NCI-H1417 (cell line): ENCODE results near the gene LAMP2.
A peak's percentile ranks its signal among the peaks of the same experiment; 100 is the strongest.
"Not testable (repeated sequence)": the region's sequence is repeated elsewhere in the genome, so short reads cannot be mapped to it uniquely, and the experiment has no call there.

ENCODE experiments used
- DNase-seq, 3 experiments: peaks; one replicate each; lab custom pipeline; 2025; lab: John Stamatoyannopoulos, UW

Gene LAMP2

DNA sequence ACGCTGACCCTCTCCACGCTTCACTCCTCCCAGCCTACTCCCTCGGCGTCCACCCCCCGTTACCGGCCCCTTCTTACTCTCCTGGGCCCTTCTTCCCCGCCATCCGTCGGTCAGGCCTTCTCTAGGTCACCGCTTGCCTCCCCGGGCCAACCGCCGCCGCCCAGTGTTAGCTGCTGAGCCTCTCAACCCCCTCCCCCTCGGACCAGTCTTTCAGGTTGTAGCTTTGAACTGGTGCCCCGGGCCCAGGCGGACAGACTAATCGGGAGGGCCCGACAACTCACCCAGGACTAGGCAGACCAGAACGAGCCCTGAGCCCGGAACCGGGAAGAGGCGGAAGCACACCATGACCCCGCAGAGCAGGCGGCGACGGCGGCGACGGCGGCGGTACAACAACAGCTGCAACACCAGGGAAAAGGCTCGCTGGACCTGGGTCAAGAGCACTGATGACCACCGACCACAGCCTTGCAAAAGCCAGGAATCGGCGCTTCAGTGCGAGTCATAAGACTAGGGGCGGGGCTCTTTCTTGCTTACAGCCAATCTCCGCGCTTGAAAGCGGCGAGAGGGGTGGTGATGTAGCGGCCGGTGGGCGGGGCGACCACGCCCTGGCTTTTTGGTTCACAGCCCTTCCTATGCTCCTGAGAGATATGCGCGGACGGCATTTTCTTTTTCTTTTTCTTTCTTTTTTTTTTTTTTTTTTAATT, at the start of gene LAMP2:
LAMP2 (minus strand) TSS at position 472 of the 701 bp plus-strand sequence; CDS start at position 345, 127 bp downstream.
- peak; percentile 84 to 93 (median 85) for DNase-seq

DNA sequence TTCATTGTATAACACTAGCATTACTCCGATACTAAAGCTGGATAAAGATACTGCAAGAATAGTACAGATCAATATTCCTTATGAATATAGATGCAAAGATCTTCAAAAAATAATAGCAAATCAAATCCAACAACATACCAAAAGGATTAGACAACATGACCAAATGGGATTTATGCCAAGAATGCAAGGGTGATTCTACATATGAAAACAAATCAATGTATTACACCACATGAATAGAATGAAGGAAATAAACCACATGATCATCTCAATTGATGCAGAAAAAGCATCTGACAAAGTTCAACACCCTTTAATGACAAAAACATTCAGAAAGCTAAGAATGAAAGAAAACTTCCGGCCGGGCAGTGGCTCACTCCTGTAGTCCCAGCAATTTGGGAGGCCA, 48.8 kb upstream of the LAMP2 start:
- no peak for DNase-seq

DNA sequence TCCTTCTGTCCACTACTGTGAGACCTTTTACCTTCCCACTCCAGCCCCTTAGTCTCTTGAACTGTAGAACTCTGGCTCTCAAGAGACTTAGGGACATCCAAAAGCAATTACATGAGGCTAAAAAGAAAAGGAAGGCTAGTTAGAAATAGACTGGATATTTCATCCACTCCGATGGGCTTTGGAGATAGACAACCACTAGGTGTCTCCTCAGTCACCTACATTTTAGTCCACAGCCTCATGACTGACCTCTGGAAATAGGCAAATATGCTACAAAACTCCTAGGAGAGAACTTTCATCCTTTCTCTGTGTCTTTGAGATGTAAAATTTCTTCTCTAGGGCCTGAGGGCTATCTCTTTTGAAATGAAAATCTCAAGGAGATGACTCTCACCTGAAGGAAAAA, 45.1 kb upstream of the LAMP2 start:
- DNase-seq: peak in 1 of 3 experiments; percentile 19

DNA sequence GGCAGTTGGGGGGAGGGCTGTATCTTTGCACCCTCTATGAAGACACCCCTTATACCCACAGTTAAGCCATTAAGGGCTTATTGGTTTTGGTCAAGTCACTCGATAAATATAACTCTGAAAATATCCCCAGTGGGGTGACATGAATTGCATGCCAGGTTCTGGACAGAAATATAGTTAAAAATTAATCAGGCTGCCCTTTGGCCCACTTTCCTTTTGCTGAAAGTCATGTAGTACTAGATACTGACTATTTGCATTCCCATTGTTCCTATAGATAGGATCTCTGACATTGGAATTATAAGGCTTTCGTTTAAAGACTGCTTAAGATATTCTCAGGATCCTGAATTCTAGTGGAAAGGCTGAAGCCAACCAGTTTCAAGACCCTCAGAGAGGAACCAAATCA, 43.5 kb upstream of the LAMP2 start:
- no peak for DNase-seq

DNA sequence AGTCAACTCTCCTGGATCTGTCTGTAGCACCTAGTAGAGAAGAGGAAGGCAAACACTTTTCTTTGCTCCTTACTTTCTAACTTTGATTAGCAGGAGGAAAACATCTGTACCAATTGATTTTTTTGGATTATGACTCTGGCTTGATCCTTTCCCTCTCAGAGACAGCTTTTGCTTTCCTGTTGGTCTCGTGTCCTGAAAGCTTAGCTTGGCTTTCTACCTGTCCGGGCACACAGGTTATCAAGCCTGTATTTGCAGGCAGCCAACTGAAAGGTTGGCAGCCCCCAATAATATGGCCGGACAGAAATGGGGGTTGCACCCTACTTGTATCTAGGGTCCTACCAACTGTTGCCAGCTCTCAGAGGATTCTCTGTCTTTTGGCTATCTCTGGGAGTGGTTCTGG, 43.1 kb upstream of the LAMP2 start:
- DNase-seq: no peak

DNA sequence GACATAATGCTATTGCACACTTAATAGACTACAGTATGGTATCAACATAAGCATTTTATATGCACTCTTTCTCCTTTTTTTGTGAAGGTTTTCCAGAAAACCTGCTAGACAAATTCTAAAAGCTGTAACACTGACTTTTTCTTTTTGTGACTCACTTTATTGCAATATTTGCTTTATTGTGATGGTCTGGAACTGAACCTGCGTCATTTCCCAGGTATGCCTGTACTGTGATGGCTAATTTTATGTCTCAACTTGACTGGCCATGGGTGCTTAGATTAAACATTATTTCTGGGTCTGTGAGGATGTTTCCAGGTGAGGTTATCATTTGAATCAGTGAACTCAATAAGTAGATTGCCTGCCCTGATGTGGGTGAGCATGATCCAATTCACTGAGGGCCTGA, 35.5 kb upstream of the LAMP2 start:
- no peak for DNase-seq

DNA sequence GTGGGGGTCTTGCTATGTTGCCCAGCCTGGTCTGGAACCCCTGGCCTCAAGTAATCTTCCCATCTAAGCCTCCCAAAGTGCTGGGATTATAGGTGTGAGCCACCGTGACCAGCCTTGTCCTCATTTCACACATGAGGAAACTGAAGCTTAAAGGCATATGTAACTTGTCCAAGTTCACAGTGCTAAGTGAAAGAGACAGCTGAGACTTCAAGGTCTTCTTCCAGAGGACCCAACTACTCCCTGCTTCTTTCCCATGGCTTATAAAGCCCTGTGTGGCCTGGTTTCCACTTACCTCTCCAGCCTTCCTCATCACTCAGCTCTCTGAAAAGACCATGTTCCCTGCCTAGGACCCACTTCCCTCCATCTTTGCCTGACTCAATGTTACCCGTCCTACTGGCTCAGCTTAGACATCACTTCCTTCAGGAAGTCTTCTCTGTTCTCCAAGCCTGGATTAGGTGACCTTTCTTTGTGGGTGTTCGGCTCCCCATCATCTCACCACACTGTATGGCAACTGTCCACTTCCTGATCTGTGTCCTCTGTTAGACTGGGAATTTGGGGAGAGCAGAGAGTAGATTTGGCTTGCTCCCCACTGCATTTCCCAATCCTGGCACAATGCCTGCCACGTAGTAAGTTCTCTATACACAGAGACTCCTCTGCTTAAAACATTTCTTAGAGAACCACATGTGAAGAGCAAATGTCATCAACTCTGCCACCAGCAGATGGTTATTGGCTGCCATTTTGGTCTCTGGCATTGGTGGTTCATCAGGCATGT, 30.4 kb upstream of the LAMP2 start:
- DNase-seq: no peak

DNA sequence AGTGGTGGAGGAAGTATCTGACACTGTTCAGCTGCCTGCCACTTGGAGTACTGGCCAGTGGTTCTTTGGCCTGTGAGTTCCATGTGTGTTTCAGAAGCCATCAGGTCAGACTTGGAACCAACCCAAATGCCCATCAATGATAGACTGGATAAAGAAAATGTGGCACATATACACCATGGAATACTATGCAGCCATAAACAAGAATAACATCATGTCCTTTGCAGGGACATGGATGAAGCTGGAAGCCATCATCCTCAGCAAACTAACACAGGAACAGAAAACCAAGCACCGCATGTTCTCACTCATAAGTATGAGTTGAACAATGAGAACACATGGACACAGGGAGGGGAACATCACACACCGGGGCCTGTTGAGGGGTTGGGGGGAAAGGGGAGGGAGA, 21.0 kb upstream of the LAMP2 start:
- not testable (repeated sequence) for DNase-seq

DNA sequence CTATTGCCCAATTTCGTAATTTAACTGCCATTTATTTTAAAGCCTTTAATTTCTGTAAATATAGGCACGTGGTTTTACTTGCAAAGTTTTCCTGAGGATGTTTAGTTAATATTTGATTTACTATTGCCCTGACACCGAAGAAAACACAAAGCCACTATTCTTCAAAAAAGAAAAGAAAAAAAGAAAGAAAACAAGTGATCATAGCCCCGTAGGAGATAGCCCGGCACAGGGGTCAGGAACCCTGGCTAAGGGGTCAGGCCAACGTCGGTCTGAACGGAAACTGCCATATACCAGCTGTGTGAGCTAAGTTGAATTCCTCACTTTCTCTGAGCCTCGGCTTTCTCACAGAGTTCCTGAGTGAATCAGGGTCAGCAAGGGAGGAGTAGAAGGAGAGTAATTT, 17.7 kb upstream of the LAMP2 start:
- DNase-seq: no peak

DNA sequence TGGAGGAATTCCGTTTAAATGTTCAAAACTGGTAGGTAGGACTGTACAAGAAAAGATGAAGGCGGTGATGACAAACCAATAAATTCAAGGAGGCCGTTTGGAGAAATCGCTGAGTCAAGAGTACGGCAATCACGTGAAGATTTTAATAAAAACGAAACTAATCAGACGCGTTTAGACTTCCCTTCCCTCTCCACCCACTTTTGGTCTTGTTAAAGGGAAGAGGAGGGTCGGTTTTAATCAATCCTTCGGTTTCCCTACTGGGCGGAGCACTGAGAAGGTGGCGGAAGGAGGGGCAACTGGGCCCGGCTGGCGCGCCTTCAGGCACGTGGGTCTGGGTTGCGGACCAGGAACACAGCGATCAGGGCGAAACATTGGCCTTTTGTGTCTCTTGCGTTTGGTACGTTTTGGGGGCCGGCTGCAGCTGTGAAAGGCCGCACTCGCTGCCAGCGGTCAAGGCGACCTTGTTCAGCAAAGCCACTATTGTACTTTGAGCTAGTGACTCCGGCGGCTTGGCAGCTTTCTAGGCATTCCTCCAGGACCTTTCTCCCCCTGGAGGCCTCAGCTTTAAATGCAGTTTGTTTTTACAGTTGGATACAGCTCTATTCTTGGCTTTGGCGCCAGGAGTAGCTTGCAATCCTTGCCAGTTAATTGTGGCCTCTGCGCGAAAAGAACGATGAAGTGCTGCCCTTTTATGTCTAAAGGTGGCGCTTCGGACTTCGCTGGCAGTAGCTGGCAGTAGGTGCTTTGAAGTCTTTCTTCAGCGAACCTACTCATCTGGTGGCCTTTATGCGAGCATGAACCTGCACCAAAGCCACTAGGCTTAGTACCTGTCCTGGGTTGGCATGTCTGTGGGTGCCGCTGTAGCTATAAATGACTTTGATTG, 16.8 kb upstream of the LAMP2 start:
- peak; percentile 79 to 95 (median 88) for DNase-seq

DNA sequence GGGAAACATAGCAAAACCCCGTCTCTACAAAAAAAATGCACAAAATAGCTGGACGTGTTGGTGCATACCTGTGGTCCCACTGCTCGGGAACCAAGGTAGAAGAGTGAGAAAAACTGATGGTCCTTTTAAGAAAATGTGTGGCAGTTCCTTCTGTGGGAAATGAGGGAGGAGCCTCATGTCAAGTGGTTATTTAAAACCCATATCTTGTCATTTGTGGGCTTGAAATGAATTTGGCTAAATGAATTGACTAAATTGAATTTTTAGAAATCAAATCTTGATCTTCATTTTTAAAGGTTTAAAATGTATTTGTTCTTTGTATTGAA, 16.2 kb upstream of the LAMP2 start:
- DNase-seq: peak in 1 of 3 experiments; percentile 58

DNA sequence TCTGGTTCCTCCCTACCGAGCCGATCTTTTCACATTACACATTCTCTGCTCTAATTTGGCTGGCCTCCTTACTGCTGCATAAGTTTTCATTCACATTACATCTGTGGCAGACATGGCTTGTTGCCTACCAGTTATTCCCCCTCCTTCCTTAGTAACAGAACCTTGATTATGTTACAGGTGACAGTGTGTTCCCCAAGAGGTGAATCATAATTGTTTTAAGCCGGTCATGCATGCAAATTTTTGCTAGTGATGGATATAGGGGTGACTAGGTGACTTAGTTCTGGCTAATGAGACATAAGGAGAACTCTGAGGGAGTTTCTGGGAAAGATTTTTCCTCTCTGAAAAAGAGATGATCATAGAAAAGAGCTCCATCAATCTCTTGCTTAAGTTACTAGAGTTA, 8.4 kb upstream of the LAMP2 start:
- DNase-seq: no peak

DNA sequence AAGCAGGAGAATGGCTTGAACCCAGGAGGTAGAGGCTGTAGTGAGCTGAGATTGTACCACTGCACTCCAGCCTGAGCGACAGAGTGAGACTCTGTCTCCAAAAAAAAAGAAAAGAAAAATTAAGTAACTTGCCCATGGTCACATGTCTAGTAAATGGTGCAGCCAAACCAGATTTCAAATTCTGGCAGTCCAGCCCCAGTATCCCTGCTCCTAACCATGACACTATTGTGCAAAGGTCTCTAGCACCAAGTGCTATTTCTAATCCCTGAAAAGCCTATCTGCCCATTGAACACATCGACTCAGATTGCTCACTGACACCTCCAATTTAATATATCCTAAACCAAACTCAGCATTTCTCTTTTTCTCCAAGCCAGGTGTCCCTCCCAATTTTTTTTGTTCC, 7.6 kb upstream of the LAMP2 start:
- no peak for DNase-seq

DNA sequence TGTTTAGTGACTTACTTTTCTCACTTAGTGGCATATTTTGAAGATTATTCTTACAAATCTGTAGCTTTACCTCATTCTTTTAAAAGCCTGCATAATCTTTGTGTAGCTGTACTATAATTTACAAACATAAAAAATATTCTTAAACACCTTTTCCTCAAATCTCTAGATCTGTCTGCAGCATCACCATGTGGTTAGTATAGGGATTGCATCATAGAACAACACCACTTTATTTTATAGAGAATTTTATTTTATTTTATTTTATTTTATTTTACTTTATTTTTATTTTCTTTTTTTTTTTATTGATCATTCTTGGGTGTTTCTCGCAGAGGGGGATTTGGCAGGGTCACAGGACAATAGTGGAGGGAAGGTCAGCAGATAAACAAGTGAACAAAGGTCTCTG, 6.4 kb upstream of the LAMP2 start:
- DNase-seq: peak in 1 of 3 experiments; percentile 34

DNA sequence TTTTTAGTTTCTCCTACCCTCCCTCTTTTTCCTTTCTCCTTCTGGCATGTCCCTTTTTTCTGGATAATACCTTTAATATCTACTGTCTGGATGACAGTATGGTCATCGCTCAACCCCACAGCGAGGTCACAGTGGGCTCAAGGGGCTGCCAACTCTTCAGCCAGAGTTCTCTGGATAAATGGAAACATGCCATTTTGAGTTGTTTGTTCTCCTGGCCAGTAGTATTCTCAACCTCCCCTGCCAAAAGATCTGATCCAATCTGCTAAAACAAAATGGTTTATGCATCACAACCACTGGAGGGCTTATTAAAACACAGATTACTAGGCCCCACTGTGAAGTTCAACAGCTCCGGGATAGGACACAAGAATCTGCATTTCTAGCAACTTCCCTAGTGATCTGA, 5.0 kb upstream of the LAMP2 start:
- DNase-seq: no peak

DNA sequence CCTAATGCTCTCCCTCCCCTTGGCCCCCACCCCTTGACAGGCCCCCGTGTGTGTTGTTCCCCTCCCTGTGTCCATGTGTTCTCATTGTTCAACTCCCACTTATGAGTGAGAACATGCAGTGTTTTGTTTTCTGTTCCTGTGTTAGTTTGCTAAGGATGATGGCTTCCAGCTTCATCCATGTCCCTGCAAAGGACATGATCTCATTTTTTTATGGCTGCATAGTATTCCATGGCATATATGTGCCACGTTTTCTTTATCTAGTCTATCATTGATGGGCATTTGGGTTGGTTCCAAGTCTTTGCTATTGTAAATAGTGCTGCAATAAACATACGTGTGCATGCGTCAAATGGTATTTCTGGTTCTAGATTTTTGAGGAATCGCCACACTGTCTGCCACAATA, 561 bp upstream of the LAMP2 start:
- not testable (repeated sequence) for DNase-seq

DNA sequence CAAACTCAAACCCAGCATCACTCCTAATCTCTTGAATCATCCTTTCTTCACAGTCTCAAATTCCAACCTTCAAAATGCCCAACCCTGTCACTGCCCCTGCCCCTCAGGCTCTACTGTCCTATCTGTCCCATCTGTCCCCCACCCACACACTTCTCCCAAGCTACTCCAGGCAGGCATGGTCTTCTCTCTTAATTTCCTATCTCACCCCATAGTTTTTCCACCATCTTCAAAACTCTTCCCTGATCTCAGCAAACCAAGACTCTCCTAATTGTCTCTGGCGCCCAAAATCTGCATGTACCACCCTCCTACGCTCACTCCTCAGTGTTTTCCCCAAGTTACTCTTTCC, 644 bp downstream of the LAMP2 start:
- DNase-seq: no peak

DNA sequence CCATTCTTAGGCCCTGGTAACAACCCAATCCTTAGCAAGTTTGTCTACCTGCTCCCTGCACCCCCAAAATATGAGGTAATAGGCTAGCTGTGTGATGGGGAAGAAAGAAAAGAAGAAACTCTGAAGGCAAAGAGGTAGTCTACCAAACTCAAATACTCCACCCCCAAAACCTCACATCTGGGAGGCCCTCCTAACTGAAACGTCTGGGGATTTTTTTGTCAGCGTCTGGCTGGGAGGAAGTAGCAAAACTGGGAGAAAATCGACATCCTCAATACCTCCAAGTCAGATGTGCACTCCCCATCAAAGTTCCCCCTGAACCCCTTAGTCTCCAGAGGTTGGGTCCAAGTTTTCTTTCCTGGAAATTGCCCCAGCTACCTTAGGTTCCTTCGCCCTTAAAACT, 1.0 kb downstream of the LAMP2 start:
- DNase-seq: no peak

DNA sequence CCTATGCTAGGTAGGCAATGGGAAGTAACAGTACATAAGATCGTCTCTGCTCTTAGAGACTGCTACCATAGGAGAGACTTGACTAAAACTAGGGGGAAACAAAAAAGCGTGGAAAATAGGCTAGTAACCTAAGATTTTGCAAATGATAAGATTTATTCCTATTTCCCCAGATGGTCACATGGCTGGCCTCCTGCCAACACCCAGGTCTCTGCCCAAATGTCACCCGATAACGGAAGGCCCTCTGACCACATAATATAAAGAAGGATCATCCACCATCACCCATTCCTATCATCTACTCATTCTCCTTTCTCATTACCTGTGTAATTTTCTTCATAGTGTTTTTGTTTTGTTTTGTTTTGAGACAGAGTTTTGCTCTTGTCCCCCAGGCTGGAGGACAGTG, 4.7 kb downstream of the LAMP2 start:
- DNase-seq: no peak

DNA sequence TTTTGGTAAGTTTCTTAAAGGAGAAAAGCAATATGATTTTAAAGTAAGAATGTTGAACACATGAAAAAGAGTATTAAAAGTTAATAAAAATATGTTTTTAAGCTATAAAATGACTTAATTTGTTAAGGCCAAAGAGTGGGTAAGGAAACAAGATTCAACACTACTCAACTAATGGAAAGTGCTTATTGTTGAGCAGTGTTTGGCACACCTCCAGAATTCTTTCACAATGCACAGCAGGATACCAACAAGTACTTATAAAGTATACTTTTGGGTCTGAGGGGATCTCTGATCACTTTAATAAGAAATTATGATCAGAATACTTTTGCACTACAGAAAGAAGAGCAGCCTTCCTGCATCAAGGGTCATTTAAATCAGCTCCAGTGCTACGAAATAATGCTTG, 5.9 kb downstream of the LAMP2 start:
- peak in 1 of 3 experiments; percentile 27 for DNase-seq

DNA sequence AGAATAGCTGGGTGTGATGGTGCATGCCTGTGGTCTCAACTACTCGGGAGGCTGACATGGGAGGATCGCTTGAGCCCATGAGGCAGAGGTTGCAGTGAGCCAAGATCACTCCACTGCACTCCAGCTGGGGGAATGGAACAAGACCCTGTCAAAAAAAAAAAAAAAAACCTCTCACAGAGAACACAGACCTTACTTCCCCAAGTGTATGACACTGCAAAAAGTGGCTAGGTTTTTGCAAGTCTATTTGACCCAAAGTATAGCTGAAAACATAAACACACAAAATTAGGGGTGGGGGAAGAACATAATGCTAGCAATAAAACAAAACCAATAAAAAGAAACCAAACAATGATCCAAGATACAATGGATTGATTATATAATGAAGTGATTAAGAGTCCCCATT, 6.7 kb downstream of the LAMP2 start:
- DNase-seq: no peak

DNA sequence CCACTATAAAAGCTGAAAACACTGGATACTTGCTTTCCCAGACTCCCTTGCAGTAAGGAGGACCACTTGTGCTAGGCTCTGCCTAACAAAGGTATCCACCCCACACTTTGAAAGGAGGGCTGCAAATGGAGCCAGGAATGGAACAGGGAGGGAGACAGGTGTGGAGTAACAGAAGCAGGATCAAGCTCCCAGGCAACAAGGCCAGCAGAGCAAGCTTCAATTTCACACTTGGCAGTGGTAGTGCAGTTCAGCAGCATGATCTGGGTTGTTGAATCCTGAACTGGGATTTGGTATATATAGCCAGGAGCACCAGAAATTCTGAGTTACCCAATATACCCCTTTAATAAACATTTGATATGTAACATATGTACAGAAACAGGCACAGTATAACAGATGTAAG, 9.8 kb downstream of the LAMP2 start:
- DNase-seq: no peak

DNA sequence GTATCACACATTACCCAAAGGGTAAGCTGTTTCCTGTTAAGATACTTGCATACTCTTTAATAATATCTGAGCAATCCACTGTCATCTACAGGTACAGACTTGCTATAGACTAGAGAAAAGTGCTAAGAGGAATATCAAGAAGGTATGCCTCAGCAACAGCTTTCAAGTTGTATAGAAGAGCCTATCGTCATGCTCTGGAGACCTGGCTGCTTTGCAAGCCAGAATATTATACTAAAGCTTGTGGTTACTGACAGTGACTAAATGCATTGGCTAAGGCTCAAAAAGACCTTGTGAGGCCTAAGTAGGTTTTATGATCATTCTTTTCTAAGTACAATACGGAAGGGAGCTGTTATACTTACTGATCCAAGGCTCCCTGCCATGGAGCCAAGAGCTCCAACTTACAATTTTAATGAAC, 11.3 kb downstream of the LAMP2 start:
- DNase-seq: no peak
